ENCODE data around the gene KRTAP29-1. TPM values are rescaled to one million over a fixed set of nuclear protein-coding genes. Genes with fewer than 3 reads are reported as not detected.

The KRTAP29-1 gene
- total and polyA plus RNA-seq, 2 experiments from 2014 or later: not detected

GRCh38 chr17:41338961-41339485 lies 36.4 kb upstream of the KRTAP29-1 start:
- no peaks in the 10 kb centered on the region for H3K4me1 Mint-ChIP-seq
- H3K4me1 ChIP-seq (ENCODE audit: insufficient read depth): no peaks in the 10 kb centered on the region
- H3K4me3 Mint-ChIP-seq: no peak overlapping the region
- no peaks in the 10 kb centered on the region for H3K79me2 ChIP-seq (replicated peaks; ENCODE audit: insufficient read depth)
- peaks cover 22% of the 10 kb centered on the region for H3K9me3 Mint-ChIP-seq
- H3K36me3 Mint-ChIP-seq (ENCODE audit: low read depth): no peaks in the 10 kb centered on the region; the same call in 2 of the 3 replicates
- H3K4me2 ChIP-seq: no peak overlapping the region
- no peaks in the 10 kb centered on the region for H3F3A ChIP-seq (replicated peaks; ENCODE audit: low read depth)
- H3K4me3 ChIP-seq: no peak overlapping the region
- DNase-seq (ENCODE audit: low spot score) (no peak), ATAC-seq (no peak)
- H3K36me3 ChIP-seq (ENCODE audit: insufficient read depth): no peaks in the 10 kb centered on the region
- no peak overlapping the region for H3K27ac Mint-ChIP-seq
- TF ChIP-seq EZH2phosphoT487 (IDR thresholded peaks at IDR 0.05; ENCODE audit: unreplicated experiment): no peak
- no peak for TF ChIP-seq CREB1 (CRISPR knock-in tag; IDR thresholded peaks at IDR 0.05; ENCODE audit: low read depth)
- TF ChIP-seq, protein P1, sequence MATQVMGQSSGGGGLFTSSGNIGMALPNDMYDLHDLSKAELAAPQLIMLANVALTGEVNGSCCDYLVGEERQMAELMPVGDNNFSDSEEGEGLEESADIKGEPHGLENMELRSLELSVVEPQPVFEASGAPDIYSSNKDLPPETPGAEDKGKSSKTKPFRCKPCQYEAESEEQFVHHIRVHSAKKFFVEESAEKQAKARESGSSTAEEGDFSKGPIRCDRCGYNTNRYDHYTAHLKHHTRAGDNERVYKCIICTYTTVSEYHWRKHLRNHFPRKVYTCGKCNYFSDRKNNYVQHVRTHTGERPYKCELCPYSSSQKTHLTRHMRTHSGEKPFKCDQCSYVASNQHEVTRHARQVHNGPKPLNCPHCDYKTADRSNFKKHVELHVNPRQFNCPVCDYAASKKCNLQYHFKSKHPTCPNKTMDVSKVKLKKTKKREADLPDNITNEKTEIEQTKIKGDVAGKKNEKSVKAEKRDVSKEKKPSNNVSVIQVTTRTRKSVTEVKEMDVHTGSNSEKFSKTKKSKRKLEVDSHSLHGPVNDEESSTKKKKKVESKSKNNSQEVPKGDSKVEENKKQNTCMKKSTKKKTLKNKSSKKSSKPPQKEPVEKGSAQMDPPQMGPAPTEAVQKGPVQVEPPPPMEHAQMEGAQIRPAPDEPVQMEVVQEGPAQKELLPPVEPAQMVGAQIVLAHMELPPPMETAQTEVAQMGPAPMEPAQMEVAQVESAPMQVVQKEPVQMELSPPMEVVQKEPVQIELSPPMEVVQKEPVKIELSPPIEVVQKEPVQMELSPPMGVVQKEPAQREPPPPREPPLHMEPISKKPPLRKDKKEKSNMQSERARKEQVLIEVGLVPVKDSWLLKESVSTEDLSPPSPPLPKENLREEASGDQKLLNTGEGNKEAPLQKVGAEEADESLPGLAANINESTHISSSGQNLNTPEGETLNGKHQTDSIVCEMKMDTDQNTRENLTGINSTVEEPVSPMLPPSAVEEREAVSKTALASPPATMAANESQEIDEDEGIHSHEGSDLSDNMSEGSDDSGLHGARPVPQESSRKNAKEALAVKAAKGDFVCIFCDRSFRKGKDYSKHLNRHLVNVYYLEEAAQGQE (IDR thresholded peaks at IDR 0.05; ENCODE audit: unreplicated experiment): no peak
- TF ChIP-seq NANOG (IDR thresholded peaks at IDR 0.05; ENCODE audit: borderline replicate concordance): no peak
- no peak for TF ChIP-seq POLR2AphosphoS5 (IDR thresholded peaks at IDR 0.05; ENCODE audit: low read depth)
- TF ChIP-seq, protein P2, sequence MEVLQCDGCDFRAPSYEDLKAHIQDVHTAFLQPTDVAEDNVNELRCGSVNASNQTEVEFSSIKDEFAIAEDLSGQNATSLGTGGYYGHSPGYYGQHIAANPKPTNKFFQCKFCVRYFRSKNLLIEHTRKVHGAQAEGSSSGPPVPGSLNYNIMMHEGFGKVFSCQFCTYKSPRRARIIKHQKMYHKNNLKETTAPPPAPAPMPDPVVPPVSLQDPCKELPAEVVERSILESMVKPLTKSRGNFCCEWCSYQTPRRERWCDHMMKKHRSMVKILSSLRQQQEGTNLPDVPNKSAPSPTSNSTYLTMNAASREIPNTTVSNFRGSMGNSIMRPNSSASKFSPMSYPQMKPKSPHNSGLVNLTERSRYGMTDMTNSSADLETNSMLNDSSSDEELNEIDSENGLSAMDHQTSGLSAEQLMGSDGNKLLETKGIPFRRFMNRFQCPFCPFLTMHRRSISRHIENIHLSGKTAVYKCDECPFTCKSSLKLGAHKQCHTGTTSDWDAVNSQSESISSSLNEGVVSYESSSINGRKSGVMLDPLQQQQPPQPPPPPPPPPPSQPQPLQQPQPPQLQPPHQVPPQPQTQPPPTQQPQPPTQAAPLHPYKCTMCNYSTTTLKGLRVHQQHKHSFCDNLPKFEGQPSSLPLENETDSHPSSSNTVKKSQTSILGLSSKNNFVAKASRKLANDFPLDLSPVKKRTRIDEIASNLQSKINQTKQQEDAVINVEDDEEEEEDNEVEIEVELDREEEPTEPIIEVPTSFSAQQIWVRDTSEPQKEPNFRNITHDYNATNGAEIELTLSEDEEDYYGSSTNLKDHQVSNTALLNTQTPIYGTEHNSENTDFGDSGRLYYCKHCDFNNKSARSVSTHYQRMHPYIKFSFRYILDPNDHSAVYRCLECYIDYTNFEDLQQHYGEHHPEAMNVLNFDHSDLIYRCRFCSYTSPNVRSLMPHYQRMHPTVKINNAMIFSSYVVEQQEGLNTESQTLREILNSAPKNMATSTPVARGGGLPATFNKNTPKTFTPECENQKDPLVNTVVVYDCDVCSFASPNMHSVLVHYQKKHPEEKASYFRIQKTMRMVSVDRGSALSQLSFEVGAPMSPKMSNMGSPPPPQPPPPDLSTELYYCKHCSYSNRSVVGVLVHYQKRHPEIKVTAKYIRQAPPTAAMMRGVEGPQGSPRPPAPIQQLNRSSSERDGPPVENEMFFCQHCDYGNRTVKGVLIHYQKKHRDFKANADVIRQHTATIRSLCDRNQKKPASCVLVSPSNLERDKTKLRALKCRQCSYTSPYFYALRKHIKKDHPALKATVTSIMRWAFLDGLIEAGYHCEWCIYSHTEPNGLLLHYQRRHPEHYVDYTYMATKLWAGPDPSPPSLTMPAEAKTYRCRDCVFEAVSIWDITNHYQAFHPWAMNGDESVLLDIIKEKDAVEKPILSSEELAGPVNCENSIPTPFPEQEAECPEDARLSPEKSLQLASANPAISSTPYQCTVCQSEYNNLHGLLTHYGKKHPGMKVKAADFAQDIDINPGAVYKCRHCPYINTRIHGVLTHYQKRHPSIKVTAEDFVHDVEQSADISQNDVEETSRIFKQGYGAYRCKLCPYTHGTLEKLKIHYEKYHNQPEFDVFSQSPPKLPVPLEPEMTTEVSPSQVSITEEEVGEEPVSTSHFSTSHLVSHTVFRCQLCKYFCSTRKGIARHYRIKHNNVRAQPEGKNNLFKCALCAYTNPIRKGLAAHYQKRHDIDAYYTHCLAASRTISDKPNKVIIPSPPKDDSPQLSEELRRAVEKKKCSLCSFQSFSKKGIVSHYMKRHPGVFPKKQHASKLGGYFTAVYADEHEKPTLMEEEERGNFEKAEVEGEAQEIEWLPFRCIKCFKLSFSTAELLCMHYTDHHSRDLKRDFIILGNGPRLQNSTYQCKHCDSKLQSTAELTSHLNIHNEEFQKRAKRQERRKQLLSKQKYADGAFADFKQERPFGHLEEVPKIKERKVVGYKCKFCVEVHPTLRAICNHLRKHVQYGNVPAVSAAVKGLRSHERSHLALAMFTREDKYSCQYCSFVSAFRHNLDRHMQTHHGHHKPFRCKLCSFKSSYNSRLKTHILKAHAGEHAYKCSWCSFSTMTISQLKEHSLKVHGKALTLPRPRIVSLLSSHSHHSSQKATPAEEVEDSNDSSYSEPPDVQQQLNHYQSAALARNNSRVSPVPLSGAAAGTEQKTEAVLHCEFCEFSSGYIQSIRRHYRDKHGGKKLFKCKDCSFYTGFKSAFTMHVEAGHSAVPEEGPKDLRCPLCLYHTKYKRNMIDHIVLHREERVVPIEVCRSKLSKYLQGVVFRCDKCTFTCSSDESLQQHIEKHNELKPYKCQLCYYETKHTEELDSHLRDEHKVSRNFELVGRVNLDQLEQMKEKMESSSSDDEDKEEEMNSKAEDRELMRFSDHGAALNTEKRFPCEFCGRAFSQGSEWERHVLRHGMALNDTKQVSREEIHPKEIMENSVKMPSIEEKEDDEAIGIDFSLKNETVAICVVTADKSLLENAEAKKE (CRISPR knock-in tag; IDR thresholded peaks at IDR 0.05): no peak
- TF ChIP-seq ZNF114 (CRISPR knock-in tag; IDR thresholded peaks at IDR 0.05): no peak
- TF ChIP-seq ZNF331 (CRISPR knock-in tag; IDR thresholded peaks at IDR 0.05; ENCODE audit: low read depth): no peak
- peaks cover 5% of the 10 kb centered on the region for H3K27me3 Mint-ChIP-seq (ENCODE audit: insufficient read depth, low read depth, poor library complexity)
- H4K20me1 ChIP-seq (replicated peaks; ENCODE audit: insufficient read depth): no peaks in the 10 kb centered on the region
- H3K27me3 ChIP-seq (ENCODE audit: insufficient read depth): no peaks in the 10 kb centered on the region
- H3K9me2 ChIP-seq (ENCODE audit: insufficient read depth): no peaks in the 10 kb centered on the region; the same call in 1 of the 2 replicates
- no peak overlapping the region for H3K27ac ChIP-seq (ENCODE audit: low read depth)
- H2AFZ ChIP-seq: no peak overlapping the region
